ENCODE measurements around the gene CST7. TPM values are rescaled to one million over a fixed set of nuclear protein-coding genes. Genes with fewer than 3 reads are reported as not detected.
A peak's percentile ranks its signal among the peaks of the same experiment; 100 is the strongest.
"Not testable (repeated sequence)": the region's sequence is repeated elsewhere in the genome, so short reads cannot be mapped to it uniquely, and the experiment has no call there.

Gene CST7, protein sequence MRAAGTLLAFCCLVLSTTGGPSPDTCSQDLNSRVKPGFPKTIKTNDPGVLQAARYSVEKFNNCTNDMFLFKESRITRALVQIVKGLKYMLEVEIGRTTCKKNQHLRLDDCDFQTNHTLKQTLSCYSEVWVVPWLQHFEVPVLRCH
- total RNA-seq (ENCODE audit: insufficient read depth, low replicate concordance) = not detected

- DNase-seq (ENCODE audit: low spot score) = no peak
Measured at GRCh38 chr20:24948939-24949679, at the start of gene CST7. TSS of gene CST7 (plus strand) at chr20:24949269. CDS start at chr20:24949506, 237 bp downstream.

GRCh38 chr20:24906806-24907205 lies 42.3 kb upstream of the CST7 start:
- no peak for DNase-seq (ENCODE audit: low spot score)

DNA sequence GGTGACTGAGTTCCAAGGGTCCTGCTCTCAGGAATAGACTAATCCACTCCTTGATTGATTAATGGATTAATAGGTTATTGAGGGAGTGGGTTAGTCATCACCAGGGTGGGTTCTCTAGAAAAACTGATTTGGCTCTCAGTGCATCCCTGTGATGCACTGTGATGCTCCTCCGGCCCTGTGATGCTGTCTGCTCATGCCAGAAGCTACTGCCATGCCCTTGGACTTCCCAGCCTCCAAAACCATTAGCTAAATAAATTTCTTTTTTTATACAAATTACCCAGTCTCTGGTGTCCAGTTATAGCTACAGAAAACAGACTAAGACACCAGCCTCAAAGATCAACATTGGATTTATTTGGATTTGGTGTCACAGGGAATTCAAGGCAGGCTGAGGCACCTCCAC lies 40.4 kb upstream of the CST7 start:
- no peak for DNase-seq (ENCODE audit: low spot score)

- DNase-seq (ENCODE audit: low spot score) = no peak
Measured at GRCh38 chr20:24909086-24909780, 39.8 kb upstream of the CST7 start.

- no peak for DNase-seq (ENCODE audit: low spot score)
Measured at GRCh38 chr20:24909861-24910260, 39.2 kb upstream of the CST7 start.

GRCh38 chr20:24910461-24910860 lies 38.6 kb upstream of the CST7 start:
- DNase-seq (ENCODE audit: low spot score) = no peak

DNA sequence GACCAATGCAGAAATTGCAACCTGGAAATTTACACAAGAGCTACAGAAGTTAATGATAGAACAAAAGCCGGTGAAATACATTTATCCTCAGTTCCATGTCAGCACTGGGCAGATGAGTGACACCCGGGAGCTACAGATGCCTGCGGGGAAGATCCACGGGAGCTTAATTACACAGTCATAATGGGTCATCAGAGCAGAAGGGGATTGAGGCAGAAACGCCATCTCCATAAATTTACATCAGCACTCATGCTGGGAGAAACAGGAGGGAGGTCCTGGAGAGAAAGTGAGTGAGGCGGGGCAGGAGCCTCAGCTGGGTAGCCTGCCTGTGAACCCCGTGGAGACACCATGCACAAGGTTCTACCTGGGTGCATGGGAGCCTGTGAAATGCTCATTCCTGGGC lies 37.6 kb upstream of the CST7 start:
- DNase-seq (ENCODE audit: low spot score) = no peak

- DNase-seq (ENCODE audit: low spot score) = no peak
Measured at GRCh38 chr20:24912397-24913075, 36.5 kb upstream of the CST7 start.

- DNase-seq (ENCODE audit: low spot score) = no peak
Measured at GRCh38 chr20:24913076-24913628, 35.9 kb upstream of the CST7 start.

- DNase-seq (ENCODE audit: low spot score) = no peak
Measured at GRCh38 chr20:24914388-24915241, 34.5 kb upstream of the CST7 start.

DNA sequence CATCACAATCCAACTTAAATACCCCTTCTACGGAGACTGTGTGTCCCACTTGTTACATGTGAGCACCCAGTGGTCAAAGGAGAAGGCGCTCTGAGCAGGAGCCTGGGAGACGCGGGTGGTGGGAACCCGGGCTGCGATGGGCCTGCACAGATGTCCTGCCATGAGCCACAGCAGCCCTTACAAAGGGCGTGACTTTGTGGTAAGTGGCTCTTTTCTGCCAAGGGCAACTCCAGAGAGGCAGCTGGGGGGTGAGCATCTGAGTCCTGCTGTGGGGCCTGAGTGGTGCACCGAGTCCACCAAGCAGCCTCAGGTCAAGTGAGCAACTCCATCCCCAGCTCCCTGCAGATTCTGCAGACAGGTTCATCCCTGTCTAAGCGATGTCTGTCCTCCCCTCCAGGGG lies 33.6 kb upstream of the CST7 start:
- DNase-seq (ENCODE audit: low spot score) = no peak

DNA sequence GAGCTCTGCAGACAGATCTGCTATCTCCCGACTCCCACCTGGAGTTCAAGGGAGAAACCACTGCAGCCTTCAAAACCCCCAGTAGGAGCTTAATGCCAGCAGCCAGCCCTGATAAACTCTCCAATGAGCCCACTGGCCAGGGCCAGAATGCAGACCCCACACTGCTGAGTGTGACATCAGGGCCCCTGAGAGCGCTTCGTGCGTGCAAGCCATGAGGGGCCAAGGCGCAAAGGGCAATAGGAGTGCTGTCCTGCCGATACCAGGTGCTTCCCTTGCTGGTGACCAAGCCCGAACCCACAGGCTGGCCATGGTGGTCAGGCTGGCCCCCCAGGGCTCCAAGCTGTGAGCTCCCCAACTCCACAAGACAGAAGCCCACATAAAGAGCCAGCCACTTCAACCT lies 33.2 kb upstream of the CST7 start:
- DNase-seq (ENCODE audit: low spot score) = no peak

- DNase-seq (ENCODE audit: low spot score) = no peak
Measured at GRCh38 chr20:24916412-24916811, 32.7 kb upstream of the CST7 start.

DNA sequence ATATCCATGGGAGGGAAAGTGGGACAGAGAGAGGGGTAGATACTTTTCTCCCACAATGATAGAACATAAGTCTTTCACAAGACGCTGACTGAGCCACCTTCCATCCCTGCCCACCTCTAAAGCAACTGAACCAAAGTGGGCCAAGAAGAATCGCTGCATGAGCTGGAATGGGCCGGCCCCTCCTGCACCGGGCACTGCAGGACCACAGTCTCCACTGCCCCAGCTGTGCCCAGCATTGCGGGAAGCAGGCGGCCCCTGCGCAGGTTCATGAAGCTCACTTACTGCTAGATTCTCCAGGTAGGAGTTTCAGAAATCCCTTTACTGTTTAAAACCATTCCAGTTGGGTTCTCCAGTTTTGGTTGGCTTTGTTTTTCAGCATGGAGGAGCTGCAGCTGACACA lies 32.0 kb upstream of the CST7 start:
- DNase-seq (ENCODE audit: low spot score) = no peak

- peak; percentile 79 for DNase-seq (ENCODE audit: low spot score)
Measured at GRCh38 chr20:24917797-24918578, 31.1 kb upstream of the CST7 start.

- DNase-seq (ENCODE audit: low spot score) = no peak
Measured at GRCh38 chr20:24918579-24919566, 30.2 kb upstream of the CST7 start.

DNA sequence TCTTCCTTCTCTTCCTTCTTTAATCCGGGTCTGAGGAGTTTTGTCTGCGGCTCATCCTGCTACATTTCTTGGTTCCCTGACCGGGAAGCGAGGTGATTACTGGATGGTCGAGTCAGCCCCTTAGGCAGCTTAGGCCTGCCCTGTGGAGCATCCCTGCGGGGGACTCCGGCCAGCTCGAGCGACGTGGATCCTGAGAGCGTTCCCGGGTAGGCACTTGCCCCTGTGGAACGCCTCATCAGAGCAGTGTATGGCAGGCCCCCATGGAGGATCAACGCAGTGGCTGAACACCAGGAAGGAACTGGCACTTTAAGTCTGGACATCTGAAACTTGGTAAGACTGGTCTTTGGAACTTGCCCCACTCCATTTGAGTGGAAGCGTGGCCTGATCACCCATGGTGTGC lies 29.4 kb upstream of the CST7 start:
- not testable (repeated sequence) for DNase-seq (ENCODE audit: low spot score)

GRCh38 chr20:24920706-24921105 lies 28.4 kb upstream of the CST7 start:
- not testable (repeated sequence) for DNase-seq (ENCODE audit: low spot score)

GRCh38 chr20:24929259-24929658 lies 19.8 kb upstream of the CST7 start:
- DNase-seq (ENCODE audit: low spot score) = not testable (repeated sequence)

Data from umbilical cord (tissue), 2 donors.